Body of pancreas (tissue), 4 donors: ENCODE measurements around the gene TAF1A. TPM values are rescaled to one million over a fixed set of nuclear protein-coding genes. Genes with fewer than 3 reads are reported as not detected.

Experiments used
- ATAC-seq: fragments of 150-250 bp; one replicate; pipeline ENCODE4 v1.9.1; 2016
- DNase-seq, 4 donors: peaks; one replicate each; pipeline ENCODE4 v3.0.0-alpha.2; 2019
- H3K27ac ChIP-seq, 4 donors: fragments of 200-600 bp; sonication (generic); 1 replicate in 3 of 4; 2 replicates in 1 of 4; pipeline versions ENCODE4 v1.5.1 to v1.6.1; 2016 to 2019; ENCODE audit warnings: mild to moderate bottlenecking in 1 of 4, mixed read lengths in 1 of 4, moderate library complexity in 1 of 4
- H3K27me3 ChIP-seq, 2 donors: fragments of 200-600 bp; sonication (generic); one replicate each; pipeline ENCODE4 v1.6.0; 2016; ENCODE audit warnings: mild to moderate bottlenecking in 1 of 2
- H3K36me3 ChIP-seq, 2 donors: fragments of 200-600 bp; sonication (generic); replicated peaks in 1 of 2; 2 replicates each; pipeline ENCODE4 v1.5.1; 2016; ENCODE audit warnings: low read depth in 2 of 2; ENCODE audit not compliant: insufficient read depth in 1 of 2
- H3K4me1 ChIP-seq: fragments of 200-600 bp; sonication (generic); one replicate; pipeline ENCODE4 v1.6.0; 2016
- H3K4me3 ChIP-seq, 2 donors: fragments of 200-600 bp; sonication (generic); 1 replicate in 1 of 2; 2 replicates in 1 of 2; pipeline ENCODE4 v1.5.1; 2016 to 2019
- H3K9me3 ChIP-seq, 3 donors: fragments of 200-600 bp; sonication (generic); 1 replicate in 2 of 3; 2 replicates in 1 of 3; pipeline ENCODE4 v1.5.1; 2016
- CTCF ChIP-seq, 7 experiments: fragments of 450-650 bp in 4 of 7; fragments of 200-600 bp in 3 of 7; sonication (generic) in 3 of 7; IDR thresholded peaks; one replicate each; pipeline ENCODE4 v1.5.1; 2016 to 2019; ENCODE audit warnings: antibody characterized with exemption in 7 of 7
- POLR2A ChIP-seq, 3 donors: fragments of 450-650 bp; IDR thresholded peaks; one replicate each; pipeline ENCODE4 v1.6.1; 2016; ENCODE audit warnings: antibody characterized with exemption in 3 of 3, mild to moderate bottlenecking in 2 of 3
- WGBS, 2 donors: methylation state at CpG; one replicate each; pipeline ENCODE4 v1.1.5; 2017; 5-methylcytosine and 5-hydroxymethylcytosine counted together
- intact Hi-C: fragments of 100-400 bp; cut with DNase I; formaldehyde crosslinking; loops from one replicate; pipeline ENCODE4 v1.15.1; 2023
- total RNA-seq, 2 donors: library from RNA; depleted of rRNA; stranded (reverse); fragments of >200 nt; gene quantifications; one replicate each; pipeline ENCODE4 v1.1.0, GENCODE V29; 2016

Gene TAF1A
- total RNA-seq, 2 donors from 2014 or later: 0.99 to 15.8 TPM

- Histone ChIP-seq H3K27me3 (no peaks in the 10 kb centered on the region), H3K4me3 (no peak overlapping the region), H3K36me3 (no peaks in the 10 kb centered on the region), H3K27ac (no peak overlapping the region), H3K4me1 (peaks cover 43% of the 10 kb centered on the region), H3K9me3 (no peaks in the 10 kb centered on the region)
- TF ChIP-seq CTCF (IDR thresholded peaks at IDR 0.05): no peak
- TF ChIP-seq POLR2A (IDR thresholded peaks at IDR 0.05): no peak
- 76 to 83% methylated on average over 2 of the region's 2 CpGs for WGBS, 2 donors
- intact Hi-C loops: no loop called here
- no peak for DNase-seq
- no peak for ATAC-seq
These were observed 2.9 kb downstream of the TAF1A start for GRCh38 chr1:222586842-222587241.

GRCh38 chr1:222583079-222583478, 6.7 kb downstream of the TAF1A start:
- H3K27me3 ChIP-seq: no peaks in the 10 kb centered on the region
- peaks cover 24% of the 10 kb centered on the region for H3K4me1 ChIP-seq
- peak overlapping the region in 1 of 4 donors; percentile 7 for H3K27ac ChIP-seq
- H3K4me3 ChIP-seq: no peak overlapping the region
- WGBS, 2 donors: 72 to 77% methylated on average over 5 of the region's 5 CpGs
- no peaks in the 10 kb centered on the region for H3K36me3 ChIP-seq
- H3K9me3 ChIP-seq: no peaks in the 10 kb centered on the region
- no peak for ATAC-seq
- DNase-seq: no peak
- intact Hi-C loops: no loop called here
- TF ChIP-seq POLR2A (IDR thresholded peaks at IDR 0.05) (peak in 1 of 3 donors; percentile 4), CTCF (IDR thresholded peaks at IDR 0.05) (no peak)

GRCh38 chr1:222582099-222582774, 7.5 kb downstream of the TAF1A start:
- intact Hi-C loops: no loop called here
- TF ChIP-seq CTCF (IDR thresholded peaks at IDR 0.05) (no peak), POLR2A (IDR thresholded peaks at IDR 0.05) (no peak)
- Histone ChIP-seq H3K36me3 (no peaks in the 10 kb centered on the region), H3K27ac (peak overlapping the region in 1 of 4 donors; percentile 7), H3K9me3 (no peaks in the 10 kb centered on the region), H3K4me3 (no peak overlapping the region), H3K27me3 (no peaks in the 10 kb centered on the region), H3K4me1 (peaks cover 24% of the 10 kb centered on the region)
- ATAC-seq: no peak
- DNase-seq: no peak
- WGBS, 2 donors: 84 to 88% methylated on average over 4 of the region's 4 CpGs

- DNase-seq (no peak), ATAC-seq (no peak)
- Histone ChIP-seq H3K36me3 (peaks cover 0 to 5% of the 10 kb centered on the region in 2 donors), H3K9me3 (no peaks in the 10 kb centered on the region), H3K4me3 (no peak overlapping the region), H3K27me3 (no peaks in the 10 kb centered on the region), H3K27ac (no peak overlapping the region), H3K4me1 (peaks cover 8% of the 10 kb centered on the region)
- intact Hi-C loops: no loop called here
- WGBS, 2 donors: 95 to 97% methylated on average over 3 of the region's 3 CpGs
- TF ChIP-seq POLR2A (IDR thresholded peaks at IDR 0.05) (no peak), CTCF (IDR thresholded peaks at IDR 0.05) (no peak)
These were observed 10.4 kb downstream of the TAF1A start for GRCh38 chr1:222579316-222579715.

GRCh38 chr1:222570837-222571236, 18.9 kb downstream of the TAF1A start:
- no peak for ATAC-seq
- Histone ChIP-seq H3K27ac (no peak overlapping the region), H3K36me3 (peaks cover 0 to 2% of the 10 kb centered on the region in 2 donors), H3K9me3 (no peaks in the 10 kb centered on the region), H3K27me3 (no peaks in the 10 kb centered on the region), H3K4me3 (no peak overlapping the region), H3K4me1 (no peaks in the 10 kb centered on the region)
- TF ChIP-seq POLR2A (IDR thresholded peaks at IDR 0.05) (no peak), CTCF (IDR thresholded peaks at IDR 0.05) (no peak)
- WGBS, 2 donors: 92 to 94% methylated on average over 1 of the region's 1 CpG
- intact Hi-C loops: no loop called here
- no peak for DNase-seq
